Measurements from ENCODE around the gene FBXO42. TPM values are rescaled to one million over a fixed set of nuclear protein-coding genes. Genes with fewer than 3 reads are reported as not detected.

The FBXO42 gene
- total and polyA plus RNA-seq, 9 of the 15 experiments (the other 6 are each of a cell fraction or from before 2014, with no cell fraction given), result 7.2 to 24.8 (median 17.4) TPM

DNA sequence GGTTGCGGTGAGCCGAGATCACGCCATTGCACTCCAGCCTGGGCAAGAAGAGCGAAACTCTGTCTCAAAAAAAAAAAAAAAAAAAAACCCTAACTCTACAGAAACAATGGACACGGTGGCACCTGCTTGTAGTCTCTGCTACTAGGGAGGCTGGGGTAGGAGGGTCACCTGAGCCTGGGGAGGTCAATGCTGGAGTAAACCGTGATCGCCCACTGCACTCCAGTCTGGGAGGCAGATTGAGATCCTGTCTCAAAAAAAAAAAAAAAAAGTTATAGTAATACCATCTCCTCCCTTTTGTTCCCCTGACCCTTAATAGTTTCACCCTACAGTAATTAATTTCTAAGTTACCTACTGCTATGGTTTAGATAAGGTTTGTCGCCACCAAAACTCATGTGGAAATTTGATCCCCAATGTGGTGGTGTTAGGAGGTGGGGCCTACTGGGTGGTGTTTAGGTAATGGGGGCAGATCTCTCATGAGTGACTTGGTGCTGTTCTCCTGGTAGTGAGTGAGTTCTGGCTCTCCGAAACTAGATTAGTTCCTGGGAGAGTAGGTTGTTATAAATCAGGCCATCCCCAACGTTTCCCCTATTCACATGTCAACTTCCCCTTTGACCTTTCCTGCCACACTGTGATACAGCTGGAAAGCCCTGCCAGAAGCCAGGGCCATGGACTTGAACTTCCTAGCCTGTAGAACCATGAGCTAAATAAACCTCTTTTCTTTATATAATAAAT lies 9.8 kb downstream of the FBXO42 start (continued):
- TF ChIP-seq ZNF197 (CRISPR knock-in tag; IDR thresholded peaks at IDR 0.05; ENCODE audit: low read depth) (no peak), BCOR (IDR thresholded peaks at IDR 0.05) (no peak), PKNOX1 (IDR thresholded peaks at IDR 0.05) (peak; percentile 68), HLTF (IDR thresholded peaks at IDR 0.05) (no peak), AFF1 (IDR thresholded peaks at IDR 0.05; ENCODE audit: low read depth in 1 of 2, partially characterized antibody in 2 of 2) (no peak), TARDBP (IDR thresholded peaks at IDR 0.05) (no peak), ILF3 (IDR thresholded peaks at IDR 0.05; ENCODE audit: borderline replicate concordance) (no peak), KDM1A (IDR thresholded peaks at IDR 0.05) (peak in 1 of 2 experiments; percentile 22; a peak in 1 of 4 replicates), HDAC6 (IDR thresholded peaks at IDR 0.05; ENCODE audit: low read depth, low read length) (no peak), BACH1 (tag; IDR thresholded peaks at IDR 0.05) (no peak), TAF7 (tag; IDR thresholded peaks at IDR 0.05) (no peak), ELF2 (CRISPR knock-in tag; IDR thresholded peaks at IDR 0.05) (no peak), KDM2B (CRISPR knock-in tag; IDR thresholded peaks at IDR 0.05) (no peak), PTTG1 (tag; IDR thresholded peaks at IDR 0.05; ENCODE audit: low read depth) (no peak), COPS2 (conservative IDR thresholded peaks at IDR 0.05) (no peak), CEBPG (CRISPR knock-in tag; IDR thresholded peaks at IDR 0.05) (no peak), CEBPG (tag; conservative IDR thresholded peaks at IDR 0.05 in 1 of 2, IDR thresholded peaks at IDR 0.05 in 1 of 2) (no peak), ZNF217 (CRISPR knock-in tag; IDR thresholded peaks at IDR 0.05) (no peak)
- TF ChIP-seq, protein P1, sequence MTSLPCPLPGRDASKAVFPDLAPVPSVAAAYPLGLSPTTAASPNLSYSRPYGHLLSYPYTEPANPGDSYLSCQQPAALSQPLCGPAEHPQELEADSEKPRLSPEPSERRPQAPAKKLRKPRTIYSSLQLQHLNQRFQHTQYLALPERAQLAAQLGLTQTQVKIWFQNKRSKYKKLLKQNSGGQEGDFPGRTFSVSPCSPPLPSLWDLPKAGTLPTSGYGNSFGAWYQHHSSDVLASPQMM (CRISPR knock-in tag; IDR thresholded peaks at IDR 0.05), result no peak
- TF ChIP-seq, protein P2, sequence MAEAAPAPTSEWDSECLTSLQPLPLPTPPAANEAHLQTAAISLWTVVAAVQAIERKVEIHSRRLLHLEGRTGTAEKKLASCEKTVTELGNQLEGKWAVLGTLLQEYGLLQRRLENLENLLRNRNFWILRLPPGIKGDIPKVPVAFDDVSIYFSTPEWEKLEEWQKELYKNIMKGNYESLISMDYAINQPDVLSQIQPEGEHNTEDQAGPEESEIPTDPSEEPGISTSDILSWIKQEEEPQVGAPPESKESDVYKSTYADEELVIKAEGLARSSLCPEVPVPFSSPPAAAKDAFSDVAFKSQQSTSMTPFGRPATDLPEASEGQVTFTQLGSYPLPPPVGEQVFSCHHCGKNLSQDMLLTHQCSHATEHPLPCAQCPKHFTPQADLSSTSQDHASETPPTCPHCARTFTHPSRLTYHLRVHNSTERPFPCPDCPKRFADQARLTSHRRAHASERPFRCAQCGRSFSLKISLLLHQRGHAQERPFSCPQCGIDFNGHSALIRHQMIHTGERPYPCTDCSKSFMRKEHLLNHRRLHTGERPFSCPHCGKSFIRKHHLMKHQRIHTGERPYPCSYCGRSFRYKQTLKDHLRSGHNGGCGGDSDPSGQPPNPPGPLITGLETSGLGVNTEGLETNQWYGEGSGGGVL (CRISPR knock-in tag; IDR thresholded peaks at IDR 0.05), result no peak

All from K562 (cell line).